CD14-positive monocyte (primary cell): ENCODE data around the gene POSTN. TPM values are rescaled to one million over a fixed set of nuclear protein-coding genes. Genes with fewer than 3 reads are reported as not detected.

Experiments
- DNase-seq, 3 donors: peaks; one replicate each; pipeline ENCODE4 v3.0.0-alpha.2; 2011 to 2022
- H2AFZ ChIP-seq: 2 replicates; pipeline ENCODE4 v1.6.0; 2012; ENCODE audit warnings: mild to moderate bottlenecking, low read depth, low read length, inconsistent platforms; ENCODE audit not compliant: insufficient read depth, poor library complexity, severe bottlenecking
- H3K27ac ChIP-seq, 2 donors: 1 replicate in 1 of 2; 2 replicates in 1 of 2; pipeline ENCODE4 v1.5.1; 2012 to 2013; ENCODE audit warnings: low read length in 2 of 2, control low read depth in 1 of 2, inconsistent platforms in 1 of 2, low read depth in 1 of 2, mild to moderate bottlenecking in 1 of 2
- H3K27me3 ChIP-seq, 2 donors: one replicate each; pipeline versions ENCODE4 v1.6.0 to v1.6.1; 2011 to 2013; ENCODE audit warnings: low read length in 2 of 2; ENCODE audit not compliant: control insufficient read depth in 2 of 2, insufficient read depth in 2 of 2
- H3K36me3 ChIP-seq, 2 donors: replicated peaks in 1 of 2; 1 replicate in 1 of 2; 2 replicates in 1 of 2; pipeline versions ENCODE4 v1.5.1 to v1.6.1; 2012 to 2013; ENCODE audit warnings: low read length in 2 of 2, control low read depth in 1 of 2, inconsistent platforms in 1 of 2, mild to moderate bottlenecking in 1 of 2; ENCODE audit not compliant: insufficient read depth in 2 of 2, control insufficient read depth in 1 of 2
- H3K4me1 ChIP-seq, 2 donors: 1 replicate in 1 of 2; 2 replicates in 1 of 2; pipeline versions ENCODE4 v1.5.1 to v1.6.1; 2012 to 2013; ENCODE audit warnings: low read length in 2 of 2, control low read depth in 1 of 2, inconsistent platforms in 1 of 2, mild to moderate bottlenecking in 1 of 2, moderate library complexity in 1 of 2; ENCODE audit not compliant: insufficient read depth in 2 of 2, control insufficient read depth in 1 of 2
- H3K4me2 ChIP-seq: replicated peaks from 2 replicates; pipeline ENCODE3; 2012; ENCODE audit warnings: low read length, moderate library complexity, mild to moderate bottlenecking; ENCODE audit not compliant: poor library complexity, severe bottlenecking; ENCODE audit errors: extremely low read depth
- H3K4me3 ChIP-seq, 3 experiments: fragments of 200-600 bp in 1 of 3; sonication (generic) in 1 of 3; replicated peaks in 1 of 3; 1 replicate in 2 of 3; 2 replicates in 1 of 3; pipeline ENCODE4 v1.5.1; 2011 to 2013; ENCODE audit warnings: low read length in 3 of 3, mild to moderate bottlenecking in 3 of 3, control low read depth in 2 of 3, low read depth in 2 of 3, inconsistent platforms in 1 of 3, moderate library complexity in 1 of 3
- H3K79me2 ChIP-seq: 2 replicates; pipeline ENCODE4 v1.6.0; 2012; ENCODE audit warnings: mild to moderate bottlenecking, control low read depth, inconsistent platforms, low read length, moderate library complexity; ENCODE audit not compliant: insufficient read depth
- H3K9ac ChIP-seq: 2 replicates; pipeline ENCODE4 v1.6.0; 2017; ENCODE audit warnings: low read length, mild to moderate bottlenecking; ENCODE audit not compliant: insufficient read depth, poor library complexity, severe bottlenecking
- H3K9me3 ChIP-seq, 2 donors: replicated peaks in 1 of 2; 1 replicate in 1 of 2; 2 replicates in 1 of 2; pipeline versions ENCODE4 v1.5.1 to v1.6.1; 2012 to 2013; ENCODE audit warnings: low read length in 2 of 2, control low read depth in 1 of 2; ENCODE audit not compliant: control insufficient read depth in 1 of 2, insufficient read depth in 1 of 2
- H4K20me1 ChIP-seq: 2 replicates; pipeline ENCODE4 v1.6.0; 2012; ENCODE audit warnings: mild to moderate bottlenecking, low read length, control low read depth, moderate library complexity; ENCODE audit not compliant: insufficient read depth
- H3K27ac Mint-ChIP-seq, 7 donors: one replicate each; pipeline ENCODE4 v1.8.0; 2020; ENCODE audit warnings: mild to moderate bottlenecking in 7 of 7, mixed read lengths in 7 of 7, moderate library complexity in 6 of 7, inconsistent platforms in 2 of 7
- H3K27me3 Mint-ChIP-seq, 3 donors: one replicate each; pipeline ENCODE4 v1.8.0; 2021 to 2022; ENCODE audit warnings: low read depth in 3 of 3, mild to moderate bottlenecking in 3 of 3, mixed read lengths in 3 of 3, moderate library complexity in 3 of 3, inconsistent platforms in 1 of 3
- H3K36me3 Mint-ChIP-seq, 2 donors: one replicate each; pipeline ENCODE4 v1.8.0; 2020; ENCODE audit warnings: mixed read lengths in 2 of 2, inconsistent platforms in 1 of 2, mild to moderate bottlenecking in 1 of 2
- H3K4me1 Mint-ChIP-seq: one replicate; pipeline ENCODE4 v1.8.0; 2020; ENCODE audit warnings: mild to moderate bottlenecking, mixed read lengths
- H3K4me3 Mint-ChIP-seq, 2 donors: one replicate each; pipeline ENCODE4 v1.8.0; 2020; ENCODE audit warnings: mild to moderate bottlenecking in 2 of 2, mixed read lengths in 2 of 2, moderate library complexity in 1 of 2
- H3K9me3 Mint-ChIP-seq, 7 donors: one replicate each; pipeline ENCODE4 v1.8.0; 2020 to 2022; ENCODE audit warnings: mixed read lengths in 7 of 7, mild to moderate bottlenecking in 6 of 7, moderate library complexity in 6 of 7, inconsistent platforms in 2 of 7
- CTCF ChIP-seq: fragments of 200-600 bp; IDR thresholded peaks from one replicate; pipeline ENCODE4 v1.8.0; 2022; ENCODE audit warnings: antibody characterized with exemption, mild to moderate bottlenecking
- WGBS: methylation state at CpG from one replicate; pipeline ENCODE4 v1.1.5; 2013; ENCODE audit warnings: missing lambda C conversion rate; ENCODE audit not compliant: insufficient coverage; 5-methylcytosine and 5-hydroxymethylcytosine counted together
- intact Hi-C, 2 donors: fragments of 100-400 bp; cut with micrococcal nuclease; formaldehyde crosslinking; loops; one replicate each; pipeline versions ENCODE4 v1.15.0 to v1.15.1; 2023
- polyA plus RNA-seq, 3 donors: library from polyadenylated mRNA; depleted of rRNA in 1 of 3; unstranded in 2 of 3; stranded (reverse) in 1 of 3; fragments of 300-500 nt in 2 of 3; fragments of >200 nt in 1 of 3; fragmentation: Illumina TruSeq in 2 of 3; gene quantifications; 1 replicate in 2 of 3; 2 replicates in 1 of 3; pipeline ENCODE4 v1.2.3, GENCODE V29; 2012 to 2021

The POSTN gene
- polyA plus RNA-seq, 3 donors, result not detected

DNA sequence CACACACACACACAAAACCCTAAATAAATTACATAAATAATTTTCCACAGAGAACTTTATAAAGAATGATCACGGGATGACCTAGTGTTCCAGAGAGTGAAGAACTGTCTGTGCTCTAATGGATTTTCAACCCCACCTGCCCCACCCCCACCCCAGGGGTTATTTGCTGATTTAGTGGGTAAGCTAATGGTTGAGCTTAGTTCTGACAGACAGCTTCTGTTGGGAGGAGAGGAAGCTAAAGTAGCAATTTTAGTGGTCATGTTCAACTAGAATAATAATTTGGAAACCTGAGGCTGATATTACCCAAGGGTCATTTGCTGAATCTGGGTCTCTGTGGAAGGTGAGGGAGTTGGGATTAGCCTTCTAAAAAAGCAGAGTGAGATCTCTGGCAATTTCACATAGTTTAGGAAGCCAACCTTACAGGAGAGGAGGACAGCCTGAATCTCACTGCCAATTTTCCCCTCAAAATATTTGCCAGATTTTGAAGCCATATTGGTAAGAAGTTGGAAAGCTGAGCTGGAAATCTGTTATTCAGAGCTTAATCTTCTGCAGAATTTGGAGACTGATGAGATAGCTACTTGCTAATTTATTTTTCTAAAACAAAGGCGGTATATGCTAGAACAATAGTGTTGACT is 68.7 kb downstream of the POSTN start:
- no CpG with 5 or more reads among the region's 2 CpGs for WGBS
- Histone ChIP-seq H3K27me3 (no peaks in the 10 kb centered on the region), H3K36me3 (no peaks in the 10 kb centered on the region), H3K4me2 (no peak overlapping the region), H3K79me2 (no peaks in the 10 kb centered on the region), H3K4me1 (no peaks in the 10 kb centered on the region), H4K20me1 (no peaks in the 10 kb centered on the region), H3K27ac (no peak overlapping the region), H3K9ac (no peak overlapping the region), H3K9me3 (peaks cover 0 to 9% of the 10 kb centered on the region in 2 donors), H2AFZ (no peak overlapping the region), H3K4me3 (no peak overlapping the region)
- Mint-ChIP-seq H3K27ac (no peak overlapping the region), H3K4me1 (no peaks in the 10 kb centered on the region), H3K9me3 (peaks cover 2 to 7% (median 4%) of the 10 kb centered on the region in 7 donors), H3K27me3 (no peaks in the 10 kb centered on the region), H3K36me3 (no peaks in the 10 kb centered on the region), H3K4me3 (no peak overlapping the region)
- DNase-seq, result no peak
- TF ChIP-seq CTCF, result no peak
- intact Hi-C loops, result no loop called here

DNA sequence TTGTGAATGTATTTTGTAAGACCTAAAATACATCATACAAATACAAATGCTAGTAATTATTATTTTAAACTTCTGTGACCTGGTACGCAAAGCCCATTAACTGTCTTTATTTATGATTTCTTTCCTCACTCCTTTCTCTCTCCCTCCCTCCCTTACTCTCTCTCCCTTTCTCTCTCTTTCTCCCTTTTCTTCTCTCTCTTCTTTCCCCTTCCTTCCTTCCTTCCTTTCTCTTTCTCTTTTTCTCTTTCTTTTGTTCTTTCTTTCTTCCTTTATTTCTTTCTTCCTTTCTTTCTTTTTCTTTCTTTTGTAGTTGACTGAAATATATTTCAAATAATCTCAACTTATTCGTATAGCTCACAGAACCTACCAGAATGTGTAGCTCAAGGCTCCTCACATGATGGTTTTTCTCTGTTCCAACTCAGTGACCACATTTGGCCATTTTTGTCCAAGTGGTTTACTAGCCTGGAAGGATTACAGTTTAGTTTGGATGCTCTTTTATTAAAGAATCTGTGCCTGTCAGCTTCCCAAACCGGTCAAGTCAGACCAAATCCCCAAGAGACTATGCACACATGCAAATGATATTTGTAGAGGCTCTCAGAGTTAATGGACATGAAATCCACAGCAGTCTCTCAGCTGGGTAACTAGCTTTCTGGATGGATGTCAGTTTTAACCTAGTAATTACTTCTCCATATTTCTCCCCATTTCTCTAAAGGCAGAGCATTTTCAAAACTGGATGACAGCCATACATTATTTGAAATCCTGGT is 71.7 kb downstream of the POSTN start:
- no peaks in the 10 kb centered on the region for H3K27me3 Mint-ChIP-seq
- Histone ChIP-seq H3K9me3 (peaks cover 4 to 9% of the 10 kb centered on the region in 2 donors), H4K20me1 (no peaks in the 10 kb centered on the region), H3K4me2 (no peak overlapping the region), H3K36me3 (no peaks in the 10 kb centered on the region), H3K27ac (no peak overlapping the region), H3K79me2 (no peaks in the 10 kb centered on the region), H2AFZ (no peak overlapping the region), H3K4me1 (no peaks in the 10 kb centered on the region), H3K27me3 (no peaks in the 10 kb centered on the region), H3K4me3 (no peak overlapping the region), H3K9ac (no peak overlapping the region)
- TF ChIP-seq CTCF, result no peak
- H3K4me1 Mint-ChIP-seq, result no peaks in the 10 kb centered on the region
- intact Hi-C loops, result no loop called here
- no peak for DNase-seq
- H3K4me3 Mint-ChIP-seq, result no peak overlapping the region
- H3K9me3 Mint-ChIP-seq, result peaks cover 3 to 6% (median 4%) of the 10 kb centered on the region in 7 donors
- no peak overlapping the region for H3K27ac Mint-ChIP-seq
- H3K36me3 Mint-ChIP-seq, result no peaks in the 10 kb centered on the region
- 100% methylated on average over 1 of the region's 3 CpGs for WGBS
